Daoy (cell line): ENCODE results near the gene SRRM3. TPM values are rescaled to one million over a fixed set of nuclear protein-coding genes. Genes with fewer than 3 reads are reported as not detected.

ENCODE experiments used
- total RNA-seq: library from RNA; depleted of rRNA; stranded (reverse); fragments of >200 nt; shearing (Covaris generic); gene quantifications from 2 replicates; pipeline ENCODE4 v1.2.3, GENCODE V29; 2014; rRNA removed

SRRM3 gene
- total RNA-seq, 1 experiment from 2014 or later, result 0.29 TPM

Other genes starting within 250 kb of the SRRM3 start
- 3.6 and 5.5 TPM in 2 replicates for gene TMEM120A, start 207.3 kb upstream of the SRRM3 start, total RNA-seq
- 85.9 and 109 TPM in 2 replicates for gene STYXL1, start 153.9 kb upstream of the SRRM3 start, total RNA-seq
- gene MDH2, start 153.8 kb upstream of the SRRM3 start, total RNA-seq, result 70.3 and 97.0 TPM in 2 replicates
- 27.8 and 32.1 TPM in 2 replicates for gene HSPB1, start 100.8 kb downstream of the SRRM3 start, total RNA-seq
- gene YWHAG, start 157.1 kb downstream of the SRRM3 start, total RNA-seq, result 53.9 and 57.6 TPM in 2 replicates
- gene SSC4D, start 207.8 kb downstream of the SRRM3 start, total RNA-seq, result 0.30 and 2.5 TPM in 2 replicates
- 2.0 and 3.8 TPM in 2 replicates for gene ZP3, start 223.1 kb downstream of the SRRM3 start, total RNA-seq